Stimulated activated CD4-positive, alpha-beta T cell treated with anti-CD3 and anti-CD28 coated beads, Interleukin-2, amount 100 ng/mL, for 48 hours (primary cell): ENCODE data around the gene MYO16.
"Not testable (repeated sequence)": the region's sequence is repeated elsewhere in the genome, so short reads cannot be mapped to it uniquely, and the experiment has no call there.

Experiments
- DNase-seq, 2 donors: peaks; one replicate each; pipeline ENCODE4 v3.0.0-alpha.2; 2020

Gene MYO16

DNA sequence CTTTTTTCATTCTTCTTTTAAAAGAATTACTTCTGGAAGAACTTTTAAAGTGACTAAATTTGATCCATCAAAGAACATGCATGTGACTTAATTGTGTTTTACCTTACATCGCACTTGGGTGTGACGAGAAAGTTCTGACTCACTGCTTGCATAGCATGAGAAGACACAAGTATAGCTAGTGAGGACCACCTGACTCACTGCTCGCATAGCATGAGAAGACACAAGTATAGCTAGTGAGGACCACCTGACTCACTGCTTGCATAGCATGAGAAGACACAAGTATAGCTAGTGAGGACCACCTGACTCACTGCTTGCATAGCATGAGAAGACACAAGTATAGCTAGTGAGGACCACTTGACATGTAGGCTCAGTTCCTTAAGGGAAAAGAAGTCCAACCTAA lies 362.0 kb downstream of the MYO16 start:
- not testable (repeated sequence) for DNase-seq

DNA sequence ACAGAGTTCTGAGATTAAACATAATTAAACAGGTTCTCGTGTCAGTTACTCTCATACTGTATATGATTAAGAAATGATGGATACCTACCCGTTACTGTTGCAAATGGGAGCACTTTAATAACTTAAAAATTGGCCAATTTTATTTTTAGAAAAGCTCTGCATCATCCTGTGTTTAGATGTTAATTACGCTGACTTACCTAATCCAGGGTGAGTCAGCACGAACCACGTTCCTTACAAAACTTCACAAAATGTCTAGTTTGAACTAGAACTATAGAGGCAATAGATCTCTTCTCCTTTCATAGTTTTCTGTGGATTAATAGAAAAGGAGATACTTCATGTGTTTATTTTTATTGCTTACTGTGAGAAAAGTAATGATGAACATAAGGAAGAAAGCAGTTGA lies 363.9 kb downstream of the MYO16 start:
- DNase-seq, result no peak

DNA sequence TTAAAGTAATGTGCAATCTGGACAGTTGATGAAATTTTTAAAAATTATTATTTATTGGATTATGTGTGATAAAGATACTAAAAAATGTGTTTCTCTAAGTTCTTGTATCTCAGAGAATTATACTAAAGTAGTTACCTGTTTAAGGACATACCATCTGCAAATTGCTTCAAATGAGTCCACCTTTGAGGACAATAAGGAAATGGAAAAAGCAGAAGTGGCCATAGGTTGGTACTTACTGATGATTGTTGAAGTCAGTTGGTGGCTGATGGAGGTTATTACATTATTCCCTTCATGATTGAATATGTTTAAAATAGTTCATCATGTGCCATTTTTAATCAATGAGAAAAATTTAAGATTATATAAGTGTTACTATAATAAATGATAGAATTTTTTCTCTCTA lies 367.0 kb downstream of the MYO16 start:
- DNase-seq, result no peak

DNA sequence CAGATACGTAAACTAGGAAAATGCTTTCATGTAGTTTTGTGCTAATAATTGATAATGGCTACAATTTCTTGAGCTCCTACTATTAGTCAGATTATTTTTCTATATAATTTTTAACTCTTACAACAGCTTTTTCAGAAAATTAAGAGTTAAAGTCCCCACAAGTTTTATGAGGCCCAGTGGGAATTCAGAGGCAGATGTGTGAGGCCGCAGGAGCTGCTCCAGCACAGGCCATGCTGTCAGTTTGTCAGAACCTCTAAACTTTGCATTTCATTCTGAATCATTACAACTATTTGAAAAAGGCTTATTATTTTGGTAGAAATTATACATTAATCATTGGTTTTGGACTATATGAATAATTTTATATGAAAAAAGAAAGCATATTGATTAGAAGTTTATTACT lies 370.8 kb downstream of the MYO16 start:
- DNase-seq, result no peak

DNA sequence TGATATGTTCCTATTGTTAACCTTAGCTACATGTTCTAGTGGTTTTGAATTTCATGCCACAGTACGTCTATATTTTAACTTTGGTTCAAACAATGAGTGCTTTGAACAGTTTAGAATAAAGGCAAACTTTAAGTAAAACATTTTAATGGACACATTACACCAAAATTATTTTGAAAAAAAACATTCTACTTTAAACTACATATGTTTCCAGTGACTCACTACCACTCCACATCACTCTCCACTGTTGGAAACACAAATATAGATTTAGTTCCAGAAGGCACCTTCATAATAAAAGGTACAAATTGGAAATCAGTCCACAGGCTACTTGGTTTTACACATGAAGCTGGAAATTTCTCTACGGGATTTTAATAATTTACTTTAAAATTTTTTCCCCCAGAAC lies 373.5 kb downstream of the MYO16 start:
- no peak for DNase-seq

DNA sequence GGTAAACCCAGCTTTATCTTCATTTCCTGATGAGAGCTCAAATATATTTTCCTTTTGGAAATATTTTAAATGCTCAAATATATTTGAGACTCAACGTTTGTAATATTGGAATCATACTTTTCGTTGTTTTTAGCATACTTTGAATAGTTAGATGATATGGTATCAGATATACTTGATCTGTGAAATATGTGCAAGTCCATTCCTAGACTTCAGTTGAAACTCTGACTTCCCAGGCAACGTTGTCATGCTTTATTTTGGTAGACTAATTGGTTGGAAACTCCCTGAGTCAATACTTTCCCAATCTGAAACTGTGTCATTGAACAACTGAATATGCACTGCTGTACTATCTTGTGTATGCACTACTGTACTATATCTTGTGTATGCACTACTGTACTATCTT lies 378.5 kb downstream of the MYO16 start:
- DNase-seq, result no peak

DNA sequence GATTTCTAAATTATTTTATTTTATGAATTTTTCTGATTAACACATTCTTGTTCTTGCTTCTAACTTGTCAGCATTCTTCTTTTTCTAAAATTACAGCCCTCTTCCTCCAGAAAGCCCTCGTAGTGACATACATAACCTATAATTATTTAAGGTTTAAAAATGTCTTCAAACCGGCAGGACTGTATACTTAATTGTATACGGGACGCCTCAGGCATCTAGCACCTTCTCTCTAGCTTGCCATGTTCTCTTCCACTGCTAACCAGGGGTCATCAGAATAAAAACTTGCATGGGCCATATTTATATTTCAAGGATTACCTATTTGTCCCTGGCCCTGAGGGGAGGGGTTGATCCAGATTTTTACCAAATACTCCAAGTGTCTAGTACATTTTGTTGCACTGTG lies 380.3 kb downstream of the MYO16 start:
- DNase-seq, result no peak

DNA sequence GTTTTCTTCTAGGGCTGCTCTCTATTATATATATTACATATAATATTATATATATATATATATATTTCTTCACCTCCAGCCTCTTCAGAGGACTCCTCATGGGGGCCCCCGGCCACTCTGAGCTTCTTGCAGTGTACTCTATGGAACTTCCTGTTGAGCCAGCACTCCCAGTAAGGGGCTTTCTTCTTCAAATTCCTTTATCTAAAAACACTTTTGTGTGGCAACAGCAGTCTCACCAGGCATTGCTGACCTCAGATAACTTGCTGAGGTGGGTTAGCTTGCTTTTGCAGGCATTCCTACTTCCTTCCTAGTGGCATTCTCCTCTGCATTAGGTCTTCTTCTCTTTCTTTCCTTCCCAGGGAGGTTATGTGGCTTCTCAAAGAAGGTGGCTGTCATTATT lies 381.5 kb downstream of the MYO16 start:
- no peak for DNase-seq

DNA sequence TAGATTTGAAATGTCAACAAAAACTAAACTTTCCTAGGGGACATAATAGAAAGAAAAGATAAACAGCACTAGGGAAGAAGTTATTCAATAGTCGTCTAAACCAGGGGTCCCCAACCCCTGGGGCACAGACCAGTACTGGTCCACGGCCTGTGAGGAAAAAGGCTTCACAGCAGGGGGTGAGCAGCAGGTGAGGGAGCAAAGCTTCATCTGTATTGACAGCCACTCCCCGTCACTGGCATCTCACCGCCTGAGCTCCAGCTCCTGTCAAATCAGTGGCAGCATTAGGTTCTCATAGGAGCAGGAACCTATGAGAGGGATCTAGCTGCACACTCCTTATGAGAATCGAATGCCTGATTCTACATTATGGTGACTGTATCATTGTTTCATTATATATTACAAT lies 382.7 kb downstream of the MYO16 start:
- DNase-seq, result no peak

DNA sequence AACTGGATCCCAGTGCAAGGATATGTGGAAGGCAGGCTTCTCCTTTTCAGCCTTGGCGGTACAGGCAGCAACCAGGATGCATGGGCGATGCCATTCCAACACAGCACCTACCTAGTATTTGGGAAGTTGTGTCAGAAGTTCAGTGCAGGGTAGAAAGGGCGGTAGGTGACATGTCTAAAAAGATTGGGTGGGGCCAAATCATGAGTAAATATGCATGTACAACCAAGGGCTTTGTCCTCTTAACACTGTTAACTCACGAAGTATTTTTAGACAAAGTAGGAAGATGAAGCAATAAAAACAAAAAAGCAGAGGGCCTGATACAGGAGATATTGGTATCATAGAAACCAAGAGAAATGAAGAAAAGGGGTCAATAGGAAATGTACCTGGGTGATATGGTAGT lies 392.1 kb downstream of the MYO16 start:
- DNase-seq, result no peak

DNA sequence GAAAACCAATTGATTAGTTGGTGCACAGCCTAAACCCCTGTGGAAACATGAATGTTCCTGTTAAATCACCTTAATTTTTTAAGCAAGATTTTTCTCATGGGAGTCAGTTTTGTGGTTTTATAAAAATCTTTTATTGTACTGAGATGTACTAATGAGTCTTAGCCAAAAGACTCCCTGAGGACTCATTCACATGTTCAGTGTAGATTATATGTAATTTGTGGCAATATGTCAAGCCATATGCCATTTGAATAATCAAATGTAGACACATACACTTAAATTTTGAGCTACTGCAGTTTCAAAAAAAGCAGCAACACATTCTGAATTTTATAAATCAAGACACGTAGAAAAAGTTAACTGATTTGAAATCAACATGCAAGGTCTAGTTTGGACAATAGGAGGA lies 395.2 kb downstream of the MYO16 start:
- no peak for DNase-seq

DNA sequence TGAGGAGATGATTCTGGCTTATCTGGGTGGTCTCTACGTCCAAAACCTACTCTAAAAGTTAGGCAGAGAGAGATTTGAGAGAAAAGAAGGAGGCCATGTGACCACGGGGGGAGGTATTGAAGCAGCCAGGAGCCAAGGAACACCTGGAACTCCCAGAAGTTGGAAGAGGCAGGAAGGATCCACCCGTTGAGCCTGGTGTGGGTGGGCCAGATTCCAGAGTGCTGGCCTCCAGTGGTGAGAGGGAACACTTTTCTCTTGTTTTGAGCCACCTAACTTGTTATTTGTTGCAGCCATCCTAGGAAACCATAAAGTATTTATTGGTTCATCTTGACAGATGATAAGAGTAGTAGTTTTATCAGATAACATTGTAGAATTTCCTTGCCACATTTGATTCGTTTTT lies 396.9 kb downstream of the MYO16 start:
- DNase-seq, result no peak

DNA sequence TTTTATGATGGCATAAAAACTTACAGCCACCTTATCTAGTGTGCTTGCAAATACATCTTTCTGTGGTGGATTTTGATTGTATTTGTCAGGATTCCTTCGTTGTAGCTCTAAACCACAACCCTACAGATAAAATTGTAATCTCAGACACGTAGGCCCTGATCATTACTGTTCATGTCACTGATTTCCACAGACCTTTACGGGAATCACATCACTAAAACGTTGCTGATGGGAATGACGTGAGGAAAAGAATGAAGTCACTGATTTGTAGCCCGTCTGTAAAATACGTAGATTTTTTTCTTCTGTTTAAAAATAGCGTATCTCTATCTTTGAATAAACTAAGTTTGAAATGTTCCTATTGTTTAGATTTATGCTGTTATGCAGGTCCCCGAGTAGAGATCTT lies 399.2 kb downstream of the MYO16 start:
- no peak for DNase-seq

DNA sequence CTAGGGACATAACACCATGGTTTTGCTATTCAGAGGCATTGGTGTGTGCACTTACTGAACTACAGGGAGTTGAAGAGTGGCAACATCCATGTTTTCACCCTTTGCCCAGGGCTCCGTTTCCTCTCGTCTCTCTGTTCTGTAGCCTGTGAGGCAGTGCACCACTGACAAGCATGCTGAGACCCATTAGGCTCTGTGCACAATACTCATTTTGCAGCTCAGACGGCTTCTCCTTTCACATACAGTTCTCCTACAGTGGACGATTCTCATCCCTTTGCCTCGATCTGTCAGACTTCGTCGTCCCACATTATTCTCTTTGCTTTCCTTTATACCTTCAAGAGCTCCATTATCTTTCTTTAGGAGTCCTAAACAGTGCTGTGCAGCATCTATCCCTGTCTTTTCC lies 403.7 kb downstream of the MYO16 start:
- DNase-seq, result no peak

DNA sequence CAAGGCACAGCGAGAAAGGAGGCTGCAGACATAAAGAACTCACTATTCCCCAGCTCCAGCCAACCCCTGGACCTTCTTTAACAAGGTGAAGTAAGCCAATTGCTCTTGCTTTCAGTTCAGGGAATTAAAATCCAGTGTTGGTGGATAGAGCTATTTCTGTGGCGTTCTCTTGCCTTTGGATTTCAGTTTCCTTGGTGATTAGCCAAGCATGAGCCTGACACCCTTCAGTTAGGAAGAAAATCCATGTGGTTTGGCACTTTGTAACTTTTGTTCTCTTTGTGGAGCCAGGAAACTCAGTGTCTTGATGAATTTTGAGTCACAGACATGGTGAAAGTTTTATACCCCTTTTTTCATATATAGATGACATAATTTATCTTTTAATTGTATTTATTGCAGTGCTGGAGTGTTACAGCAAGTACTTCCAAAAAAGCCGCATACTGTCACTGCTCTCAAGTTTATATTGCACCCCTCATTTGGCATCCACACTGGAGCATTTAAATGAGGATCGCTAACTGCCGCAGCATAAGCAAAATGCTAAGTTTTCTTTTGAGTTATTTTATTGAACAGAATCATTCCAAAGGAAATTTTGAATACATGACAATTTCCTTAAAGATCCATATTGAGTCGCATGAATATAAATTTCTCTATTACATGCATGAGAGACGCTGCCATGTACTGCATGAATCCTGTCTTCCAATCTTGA lies 406.8 kb downstream of the MYO16 start:
- no peak for DNase-seq

DNA sequence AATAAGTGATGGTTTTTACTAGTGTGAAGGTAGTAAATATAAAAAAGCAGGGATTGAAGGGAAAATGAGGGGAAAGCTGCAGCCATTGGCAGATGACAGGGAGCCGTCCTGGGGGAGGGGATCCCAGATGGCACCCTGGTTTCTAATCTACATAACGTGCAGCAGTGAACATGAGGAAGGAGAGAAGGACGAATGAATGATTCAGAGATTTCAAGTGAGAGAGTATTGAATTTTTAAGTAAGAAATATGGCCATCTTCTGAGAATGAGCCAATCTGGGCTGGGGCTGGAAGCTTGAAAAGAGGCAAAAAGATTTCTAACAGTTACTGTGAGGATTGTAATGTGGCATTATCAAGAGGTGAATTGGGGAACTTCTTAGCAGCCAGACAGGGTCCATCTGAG lies 414.2 kb downstream of the MYO16 start:
- no peak for DNase-seq

DNA sequence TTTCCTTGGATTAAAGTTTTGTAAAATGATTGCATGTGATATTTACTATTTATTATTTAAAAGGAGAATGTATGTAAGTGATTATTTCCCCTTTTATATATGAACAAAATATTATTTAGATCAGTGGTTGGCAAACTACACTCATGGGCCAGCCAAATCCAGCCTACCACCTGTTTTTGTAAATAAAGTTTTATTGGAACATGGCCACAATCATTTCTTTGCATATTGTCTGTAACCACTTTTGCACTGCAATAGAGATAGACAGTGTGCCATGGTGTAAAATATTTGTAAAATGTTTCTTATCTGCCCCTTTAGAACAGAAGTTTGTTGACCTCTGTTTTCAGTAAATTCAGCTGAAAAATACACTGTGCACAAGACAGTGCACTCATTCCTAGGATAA lies 426.4 kb downstream of the MYO16 start:
- DNase-seq, result no peak

DNA sequence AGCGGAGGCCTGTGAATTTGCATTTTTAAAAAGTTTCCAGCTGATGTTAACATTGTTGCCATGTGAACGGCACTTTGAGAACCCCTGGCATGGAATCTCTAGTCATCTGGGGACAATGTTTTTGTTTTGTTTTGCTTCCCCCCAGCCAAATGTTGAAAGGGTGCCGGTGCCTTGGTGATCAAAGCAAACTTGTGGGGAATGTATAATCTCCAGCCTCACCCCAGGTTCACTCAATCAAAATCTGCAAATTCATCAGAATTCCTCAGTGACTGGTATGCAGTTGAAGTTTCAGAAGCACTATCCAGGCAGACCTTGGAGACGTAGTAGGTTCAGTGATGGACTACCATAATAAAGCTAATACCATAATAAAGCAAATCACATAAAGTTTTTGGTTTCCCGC lies 428.7 kb downstream of the MYO16 start:
- no peak for DNase-seq

DNA sequence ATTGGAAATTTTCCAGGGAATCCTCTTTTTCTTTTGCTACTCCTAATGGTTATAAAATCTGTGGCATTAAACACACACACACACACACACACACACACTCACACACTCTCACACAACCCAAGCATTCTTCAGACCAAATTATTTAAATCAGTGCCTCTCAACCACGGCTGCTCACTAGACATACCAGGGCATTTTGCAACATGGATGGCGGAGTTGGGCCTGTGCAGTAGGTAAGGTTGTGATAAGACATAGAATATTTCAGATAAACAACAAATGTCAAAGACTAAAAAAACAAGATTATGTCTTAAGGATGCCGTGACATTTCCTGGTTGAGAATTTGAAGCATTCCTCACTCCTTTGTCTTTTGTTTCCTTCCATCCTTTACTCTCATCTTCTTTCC lies 443.1 kb downstream of the MYO16 start:
- DNase-seq, result no peak

DNA sequence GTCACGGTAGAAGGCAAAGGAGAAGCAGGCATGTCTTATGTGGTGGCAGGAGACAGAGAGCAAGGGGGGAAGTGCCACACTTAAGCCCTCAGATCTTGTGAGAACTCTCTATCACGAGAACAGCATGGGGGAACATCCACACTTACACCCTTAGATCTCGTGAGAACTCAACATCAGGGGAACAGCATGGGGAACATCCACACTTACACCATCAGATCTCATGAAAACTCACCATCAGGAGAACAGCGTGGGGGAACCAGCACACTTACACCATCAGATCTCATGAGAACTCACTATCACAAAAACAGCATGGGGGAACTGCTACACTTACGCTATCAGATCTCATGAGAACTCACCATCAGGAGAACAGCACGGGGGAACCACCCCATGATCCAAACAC lies 445.0 kb downstream of the MYO16 start:
- no peak for DNase-seq

DNA sequence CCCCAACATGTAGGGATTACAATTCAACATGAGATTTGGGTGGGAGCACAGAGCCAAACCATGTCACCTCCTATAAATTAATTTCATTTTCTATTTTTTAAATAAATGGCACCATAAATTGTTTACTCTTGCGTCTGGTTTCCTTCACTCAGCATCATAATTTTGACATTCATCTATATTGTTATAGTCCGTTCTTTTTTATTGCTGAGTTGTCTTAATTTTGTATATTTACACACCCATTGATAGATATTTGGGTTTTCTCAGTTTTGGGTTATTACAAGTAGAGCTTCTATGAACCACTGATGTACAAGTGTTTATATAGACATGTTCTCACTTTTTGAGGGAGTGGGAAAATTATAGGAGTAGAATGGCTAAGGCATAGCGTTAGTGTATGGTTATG lies 445.4 kb downstream of the MYO16 start:
- no peak for DNase-seq

DNA sequence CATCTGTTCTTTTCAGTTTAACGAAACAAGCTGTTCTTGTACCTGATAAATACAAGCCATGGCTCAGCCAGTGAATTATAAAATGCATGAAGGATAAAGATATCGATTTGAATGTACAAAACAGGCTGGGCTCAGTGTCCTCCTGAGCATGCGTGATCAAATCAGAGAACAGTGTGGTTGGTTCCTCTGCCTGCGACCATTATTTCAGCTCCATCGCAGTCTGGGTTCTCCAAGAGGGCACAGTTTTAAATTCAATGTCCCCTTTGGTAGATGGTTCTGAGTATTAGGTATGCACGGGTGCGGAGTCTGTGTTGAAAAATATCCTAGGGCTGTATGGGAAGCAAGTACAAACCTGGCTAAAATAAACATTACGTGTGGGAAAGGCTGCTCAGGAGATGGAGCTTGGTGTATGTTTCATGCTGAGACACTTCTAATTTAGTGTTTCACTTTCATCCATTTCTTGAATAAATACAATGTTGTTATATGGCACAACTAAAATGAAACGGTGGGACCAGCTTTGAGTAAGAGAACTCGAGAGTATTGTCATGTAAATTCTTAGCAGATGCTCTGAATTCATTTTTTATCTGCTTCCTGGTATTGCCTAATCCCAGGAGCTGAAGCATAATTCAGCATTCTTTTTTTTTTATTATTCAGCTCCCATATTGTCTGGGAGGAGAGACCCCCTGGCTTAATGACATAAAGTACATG lies 458.7 kb downstream of the MYO16 start:
- no peak for DNase-seq

DNA sequence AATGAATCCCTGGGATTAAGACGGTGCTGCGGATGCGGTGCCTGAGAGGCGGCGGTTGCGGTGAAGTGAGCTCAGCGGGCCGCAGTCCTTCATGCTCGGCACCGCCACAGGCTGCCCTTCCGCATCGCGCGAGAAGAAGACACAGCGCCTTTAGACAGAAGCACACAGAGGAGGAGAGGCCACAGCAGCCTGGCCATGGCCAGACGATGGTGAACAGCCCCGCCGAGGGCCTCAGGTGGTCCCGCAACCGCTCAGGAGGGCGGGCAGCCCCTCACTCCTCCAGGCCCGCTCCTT lies 459.2 kb downstream of the MYO16 start:
- no peak for DNase-seq

DNA sequence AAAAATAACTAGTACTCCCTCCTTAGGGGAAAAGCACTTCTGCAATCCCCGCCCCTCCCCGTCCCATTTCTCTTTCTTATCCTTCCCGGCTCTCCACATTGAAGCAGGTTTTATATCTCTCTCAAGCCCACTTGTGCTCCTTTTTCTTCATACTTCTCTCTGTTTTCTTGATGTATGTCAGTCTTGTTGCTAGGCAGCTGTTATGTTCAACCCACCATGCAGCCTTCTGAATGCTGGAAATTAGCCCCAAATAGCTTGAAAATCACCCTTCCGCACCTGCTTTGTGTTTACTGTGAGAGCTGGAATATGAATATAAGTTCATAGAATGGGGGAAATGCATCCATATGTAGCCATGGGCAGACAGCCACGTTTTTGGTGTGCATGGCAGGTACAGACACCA lies 461.4 kb downstream of the MYO16 start:
- no peak for DNase-seq

DNA sequence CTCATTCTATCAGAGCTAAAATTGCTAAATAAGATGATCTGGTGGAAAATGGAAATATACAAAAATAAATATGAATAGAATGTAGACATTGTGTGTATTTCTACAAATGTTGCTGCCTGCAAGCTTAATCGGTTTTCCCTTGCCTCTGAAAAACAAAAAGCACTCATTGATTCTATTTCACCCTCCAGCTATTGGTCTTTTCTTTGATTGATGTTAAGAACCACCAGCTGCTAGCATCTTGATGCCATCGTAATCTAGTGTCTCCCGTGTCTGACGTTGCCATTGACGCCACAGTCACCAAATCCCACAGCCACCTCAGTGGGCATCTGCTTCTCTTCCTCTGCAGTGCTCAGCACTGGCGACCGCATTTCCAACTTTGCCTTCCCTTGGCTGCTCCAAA lies 461.8 kb downstream of the MYO16 start:
- DNase-seq, result no peak
